ENCODE results near the gene BPIFB4.

Gene BPIFB4

GRCh38 chr20:33158637-33159385 is 79.4 kb downstream of the BPIFB4 start:
- in situ Hi-C loops (cut with MboI; ENCODE audit: low sequenced_read_pairs), result no loop called here

DNA sequence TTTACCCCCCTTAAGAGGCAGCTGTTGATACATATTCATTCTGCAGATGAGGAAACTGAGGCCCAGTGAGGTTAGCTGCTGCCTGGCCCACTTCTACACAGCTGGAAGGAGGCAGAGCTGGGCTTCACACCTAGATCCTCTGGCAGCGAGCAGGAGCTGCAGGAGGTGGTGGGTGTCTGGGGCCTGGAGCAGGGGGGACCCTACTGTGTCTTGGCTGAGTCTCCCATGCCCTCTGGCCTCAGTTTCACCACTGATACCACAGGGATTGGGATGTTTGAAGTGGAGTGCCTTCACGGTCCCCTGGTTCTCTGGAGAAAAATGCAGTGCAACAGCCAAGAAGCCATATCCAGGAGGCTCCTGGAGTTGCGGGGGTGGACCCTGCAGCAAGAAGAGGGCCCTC is 80.3 kb downstream of the BPIFB4 start:
- in situ Hi-C loops (cut with MboI; ENCODE audit: low sequenced_read_pairs), result no loop called here

- in situ Hi-C loops (cut with MboI; ENCODE audit: low sequenced_read_pairs), result no loop called here
Measured at GRCh38 chr20:33160681-33161080, 81.2 kb downstream of the BPIFB4 start.
